GM10266 (cell line): ENCODE data around the gene DAB2IP.

Source experiments
- DNase-seq: peaks from one replicate; pipeline ENCODE4 v3.0.0; 2012; ENCODE audit errors: extremely low spot score
- TF ChIP-seq, protein P1 (sequence below): IDR thresholded peaks from 2 replicates; pipeline ENCODE4 v1.5.1; 2012; ENCODE audit warnings: mild to moderate bottlenecking, low read depth; ENCODE audit not compliant: control insufficient read depth, insufficient read depth; ENCODE audit errors: missing control alignments

Gene DAB2IP

DNA sequence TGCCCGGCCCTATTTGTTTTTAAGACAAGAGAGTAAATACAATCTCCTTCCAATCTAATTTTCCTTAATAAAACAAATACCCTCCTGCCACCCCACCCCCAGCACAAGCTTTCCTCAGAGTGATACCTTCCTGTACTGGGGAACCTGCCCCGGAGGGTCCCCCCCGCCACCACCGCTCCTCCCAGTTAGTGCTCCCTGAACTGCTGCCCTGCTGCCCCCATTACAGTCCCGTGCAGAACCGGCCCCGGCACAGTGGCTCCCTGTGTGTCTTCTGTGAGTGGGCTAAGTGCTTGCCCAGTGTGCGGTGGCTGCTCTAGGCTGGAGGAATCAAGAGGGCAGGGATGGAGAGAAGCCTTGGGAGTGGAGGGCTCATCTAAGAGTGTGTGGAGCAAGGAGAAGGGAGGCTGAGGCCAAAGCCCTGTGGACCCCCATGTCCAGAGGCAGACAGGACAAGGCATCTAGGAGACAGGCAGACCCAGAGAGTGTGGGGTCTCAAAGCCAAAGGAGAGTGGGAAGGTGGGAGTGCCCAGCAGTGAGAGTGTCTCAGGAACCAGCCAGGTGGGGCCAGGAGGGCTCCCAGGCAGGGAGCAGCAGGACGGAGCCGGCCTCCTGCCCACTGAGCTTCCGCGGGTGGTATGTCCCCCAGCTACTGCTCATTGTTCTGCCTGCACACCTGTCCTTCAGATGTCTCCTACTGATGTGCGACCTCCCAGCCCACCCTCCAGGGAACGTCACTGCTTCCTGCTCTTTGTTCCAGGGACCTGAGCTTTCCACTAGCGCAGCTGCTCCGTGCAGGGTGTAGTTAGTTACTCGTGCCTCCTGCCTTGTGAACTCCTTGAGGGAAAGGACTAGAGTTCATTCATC lies 129.0 kb downstream of the DAB2IP start:
- TF ChIP-seq, protein P1, sequence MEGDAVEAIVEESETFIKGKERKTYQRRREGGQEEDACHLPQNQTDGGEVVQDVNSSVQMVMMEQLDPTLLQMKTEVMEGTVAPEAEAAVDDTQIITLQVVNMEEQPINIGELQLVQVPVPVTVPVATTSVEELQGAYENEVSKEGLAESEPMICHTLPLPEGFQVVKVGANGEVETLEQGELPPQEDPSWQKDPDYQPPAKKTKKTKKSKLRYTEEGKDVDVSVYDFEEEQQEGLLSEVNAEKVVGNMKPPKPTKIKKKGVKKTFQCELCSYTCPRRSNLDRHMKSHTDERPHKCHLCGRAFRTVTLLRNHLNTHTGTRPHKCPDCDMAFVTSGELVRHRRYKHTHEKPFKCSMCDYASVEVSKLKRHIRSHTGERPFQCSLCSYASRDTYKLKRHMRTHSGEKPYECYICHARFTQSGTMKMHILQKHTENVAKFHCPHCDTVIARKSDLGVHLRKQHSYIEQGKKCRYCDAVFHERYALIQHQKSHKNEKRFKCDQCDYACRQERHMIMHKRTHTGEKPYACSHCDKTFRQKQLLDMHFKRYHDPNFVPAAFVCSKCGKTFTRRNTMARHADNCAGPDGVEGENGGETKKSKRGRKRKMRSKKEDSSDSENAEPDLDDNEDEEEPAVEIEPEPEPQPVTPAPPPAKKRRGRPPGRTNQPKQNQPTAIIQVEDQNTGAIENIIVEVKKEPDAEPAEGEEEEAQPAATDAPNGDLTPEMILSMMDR: no peak

DNA sequence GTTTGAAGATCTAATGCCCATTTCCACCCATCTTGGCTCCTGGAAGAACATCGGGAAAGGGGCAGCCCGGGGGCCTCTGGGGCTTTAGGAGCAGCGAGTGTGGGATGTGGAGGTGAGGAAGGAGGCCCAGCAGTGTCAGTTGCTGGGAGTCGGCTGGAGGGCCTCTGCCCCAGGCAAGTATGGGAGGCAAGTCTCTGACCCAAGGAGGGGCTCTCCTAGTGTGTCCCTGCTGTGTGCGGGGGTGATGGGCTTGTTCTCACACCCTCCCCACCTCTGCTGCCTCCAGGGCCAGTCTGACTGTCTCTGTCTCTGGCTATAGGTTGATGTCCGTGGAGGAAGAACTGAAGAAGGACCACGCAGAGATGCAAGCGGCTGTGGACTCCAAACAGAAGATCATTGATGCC lies 129.7 kb downstream of the DAB2IP start:
- no peak for DNase-seq
- TF ChIP-seq, protein P1: no peak

More for the DNA sequence above, 129.0 kb downstream of the DAB2IP start:
- DNase-seq: no peak

DNA sequence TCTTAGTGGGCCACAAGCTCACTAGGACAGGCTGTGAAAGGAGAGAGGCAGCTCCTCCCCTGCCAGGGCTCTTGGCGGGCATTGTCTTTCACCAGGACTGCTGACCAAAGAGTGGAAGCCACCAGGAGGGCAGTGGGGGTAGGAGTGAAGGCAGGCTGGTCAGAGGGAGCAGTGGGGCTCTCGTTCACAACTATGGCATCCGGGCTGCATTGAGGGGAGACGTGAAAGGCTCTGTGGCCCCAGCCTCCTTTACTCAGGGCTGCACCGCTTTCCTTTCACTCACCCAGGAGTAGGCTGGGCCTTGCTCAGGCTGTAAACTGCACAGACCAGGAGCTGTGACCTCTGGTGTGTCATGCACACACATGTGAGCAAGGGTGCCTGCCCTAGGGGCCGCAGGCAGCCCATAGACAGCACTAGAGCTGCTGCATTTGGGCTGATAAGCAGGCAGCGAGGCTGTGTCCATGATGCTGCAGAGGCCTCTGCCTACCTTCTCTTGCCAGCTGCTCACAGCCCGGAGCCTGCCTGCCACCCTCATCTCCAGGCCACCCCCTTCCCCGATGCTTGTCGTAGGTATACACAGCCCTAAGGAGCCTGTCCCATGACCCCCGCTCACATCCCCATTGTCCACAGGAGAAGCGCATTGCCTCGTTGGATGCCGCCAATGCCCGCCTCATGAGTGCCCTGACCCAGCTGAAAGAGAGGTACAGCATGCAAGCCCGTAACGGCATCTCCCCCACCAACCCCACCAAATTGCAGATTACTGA lies 130.4 kb downstream of the DAB2IP start:
- TF ChIP-seq, protein P1: no peak
- no peak for DNase-seq

DNA sequence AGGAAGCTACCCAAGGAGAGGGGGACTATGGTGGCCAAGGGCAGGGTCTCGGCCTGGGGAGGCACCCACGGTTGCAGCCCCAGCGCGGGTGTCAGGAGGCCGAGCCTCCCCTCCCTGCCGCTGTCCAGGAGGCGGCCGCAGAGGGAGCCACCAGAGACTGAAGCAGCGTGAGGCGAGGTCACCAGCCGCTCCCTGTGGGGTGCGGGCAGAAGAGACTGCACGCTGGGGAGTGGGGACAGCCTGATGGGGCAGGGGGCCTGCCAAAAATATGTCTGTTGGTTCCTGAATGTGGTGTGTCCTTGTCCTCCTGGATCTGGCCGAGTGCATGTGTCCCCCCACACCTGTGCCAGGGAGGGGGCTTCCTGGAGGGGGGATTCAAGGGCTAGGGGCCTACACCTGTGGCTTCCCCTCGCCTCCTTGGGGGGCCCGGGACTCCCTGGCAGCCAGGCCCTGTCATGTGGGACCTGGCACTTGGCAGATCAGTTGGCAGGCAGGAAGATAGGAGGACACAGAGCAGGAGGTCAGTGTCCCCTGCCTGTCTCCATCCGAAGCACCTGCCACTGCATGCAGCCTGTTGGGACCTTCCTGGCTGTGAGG lies 131.2 kb downstream of the DAB2IP start:
- DNase-seq: no peak
- TF ChIP-seq, protein P1: no peak

DNA sequence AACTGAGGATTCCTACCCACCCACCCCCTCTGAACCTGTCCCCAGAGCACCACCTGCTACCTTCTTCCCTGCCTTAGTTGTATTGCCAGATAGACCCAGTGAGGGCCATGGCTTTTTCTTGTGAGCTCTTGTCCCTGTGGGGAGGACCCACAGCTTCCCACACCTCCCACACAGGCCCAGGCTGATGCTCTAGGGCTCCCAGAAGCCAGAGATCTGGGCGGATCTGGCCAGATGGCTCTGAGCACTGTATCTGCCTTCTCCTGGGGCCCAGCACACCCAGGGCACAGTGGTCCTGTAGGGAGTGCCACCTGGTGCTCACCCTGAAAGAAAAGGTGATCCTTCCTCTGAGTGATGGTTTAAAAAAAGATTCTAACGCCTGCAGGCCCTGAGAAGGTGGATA lies 131.7 kb downstream of the DAB2IP start:
- TF ChIP-seq, protein P1: no peak
- no peak for DNase-seq

DNA sequence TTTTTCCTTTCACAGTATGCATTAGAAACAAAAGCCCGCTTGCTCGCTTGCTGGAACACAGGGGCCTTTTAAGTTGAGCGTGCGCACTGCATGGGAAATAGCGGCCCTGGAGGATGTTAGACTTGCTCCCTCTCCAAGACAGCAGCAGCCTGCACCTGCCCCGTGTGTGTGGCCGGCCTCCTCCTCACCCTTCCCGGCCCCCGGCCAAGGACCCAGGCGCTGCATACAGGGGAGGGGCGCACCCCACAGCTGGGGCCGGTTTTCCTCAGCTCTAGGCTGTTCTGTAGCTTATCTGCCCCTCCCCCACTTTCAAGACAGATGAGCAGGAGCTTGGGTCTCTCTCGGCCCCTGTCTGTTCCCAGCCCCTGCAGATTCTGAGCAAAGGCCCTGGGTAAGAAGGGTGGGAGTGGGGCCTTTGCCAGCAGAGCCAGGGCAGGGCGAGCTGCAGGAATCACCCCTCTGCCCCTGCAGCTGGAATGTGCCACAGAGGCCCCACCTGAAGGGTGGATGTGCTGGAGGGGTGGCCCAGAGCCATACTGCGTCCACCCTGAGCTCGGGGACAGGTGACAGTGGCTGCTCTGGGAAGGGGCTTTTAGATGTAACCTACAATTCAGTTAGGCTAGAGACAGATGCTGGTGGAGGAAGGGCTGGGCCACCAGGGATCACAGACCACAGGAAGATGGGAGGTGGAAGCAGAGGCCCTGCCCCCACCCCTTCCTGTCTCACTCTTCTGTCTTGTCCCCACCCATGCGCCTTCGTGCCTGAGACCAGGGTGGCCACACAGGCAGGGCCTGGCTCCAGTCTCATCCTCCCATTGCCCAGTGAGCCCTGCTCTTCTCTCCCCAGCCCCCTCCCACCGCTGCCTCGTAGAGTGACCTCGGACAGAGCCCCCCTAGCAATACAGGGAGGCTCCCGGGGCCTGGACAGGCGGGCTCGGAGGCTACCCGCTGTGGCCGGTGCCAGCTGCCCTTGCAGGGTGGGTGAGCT lies 132.4 kb downstream of the DAB2IP start:
- TF ChIP-seq, protein P1: no peak
- no peak for DNase-seq
